Fibroblast of the aortic adventitia (primary cell): ENCODE results near the gene ZNF646. TPM values are rescaled to one million over a fixed set of nuclear protein-coding genes. Genes with fewer than 3 reads are reported as not detected.

ENCODE experiments used
- DNase-seq: peaks from one replicate; pipeline ENCODE4 v3.0.0-alpha.2; 2010; ENCODE audit warnings: low read depth
- H3K4me3 ChIP-seq: 2 replicates; pipeline ENCODE4 v1.5.1; 2011; ENCODE audit warnings: low read depth, mild to moderate bottlenecking, control low read depth, low read length, moderate library complexity
- total RNA-seq: library from RNA; depleted of rRNA; stranded (reverse); fragments of >200 nt; gene quantifications from 2 replicates; pipeline ENCODE4 v1.2.3, GENCODE V29; 2012; ENCODE audit warnings: low replicate concordance
- TF ChIP-seq, protein P1 (sequence below): IDR thresholded peaks from 2 replicates; pipeline ENCODE4 v1.5.1; 2011; ENCODE audit warnings: mild to moderate bottlenecking, low read length, control low read depth, inconsistent platforms; ENCODE audit not compliant: insufficient read depth

Gene ZNF646
- total RNA-seq, 1 donor = 16.2 TPM

DNA sequence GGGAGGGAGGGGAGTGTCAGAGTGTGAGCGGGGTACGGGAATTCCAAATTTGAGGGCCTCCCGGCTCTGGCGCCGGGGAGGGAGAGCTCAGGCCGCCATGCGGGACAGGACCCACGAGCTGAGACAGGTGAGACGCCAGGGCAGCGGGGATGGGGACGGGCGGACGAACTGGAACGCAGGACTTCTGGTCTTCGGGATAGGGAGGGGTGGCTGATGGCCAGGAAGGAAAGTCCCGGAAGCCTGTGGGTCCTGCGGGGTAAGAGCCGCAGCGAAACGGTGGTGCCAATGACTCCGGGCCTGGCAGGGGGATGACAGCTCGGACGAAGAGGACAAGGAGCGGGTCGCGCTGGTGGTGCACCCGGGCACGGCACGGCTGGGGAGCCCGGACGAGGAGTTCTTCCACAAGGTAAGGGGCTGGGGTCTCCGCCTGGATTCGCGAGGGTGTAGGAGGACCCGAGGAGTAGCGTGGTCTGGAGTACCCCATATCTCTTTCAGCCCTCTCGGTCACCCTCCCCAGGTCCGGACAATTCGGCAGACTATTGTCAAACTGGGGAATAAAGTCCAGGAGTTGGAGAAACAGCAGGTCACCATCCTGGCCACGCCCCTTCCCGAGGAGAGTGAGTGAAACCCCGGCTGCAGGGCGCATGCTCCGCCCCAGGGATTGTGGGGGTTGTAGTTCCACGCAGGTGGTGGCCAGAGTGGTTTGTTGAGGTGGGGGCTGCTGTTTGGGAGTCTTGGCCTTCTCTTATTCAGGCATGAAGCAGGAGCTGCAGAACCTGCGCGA is 40.3 kb upstream of the ZNF646 start:
- TF ChIP-seq, protein P1, sequence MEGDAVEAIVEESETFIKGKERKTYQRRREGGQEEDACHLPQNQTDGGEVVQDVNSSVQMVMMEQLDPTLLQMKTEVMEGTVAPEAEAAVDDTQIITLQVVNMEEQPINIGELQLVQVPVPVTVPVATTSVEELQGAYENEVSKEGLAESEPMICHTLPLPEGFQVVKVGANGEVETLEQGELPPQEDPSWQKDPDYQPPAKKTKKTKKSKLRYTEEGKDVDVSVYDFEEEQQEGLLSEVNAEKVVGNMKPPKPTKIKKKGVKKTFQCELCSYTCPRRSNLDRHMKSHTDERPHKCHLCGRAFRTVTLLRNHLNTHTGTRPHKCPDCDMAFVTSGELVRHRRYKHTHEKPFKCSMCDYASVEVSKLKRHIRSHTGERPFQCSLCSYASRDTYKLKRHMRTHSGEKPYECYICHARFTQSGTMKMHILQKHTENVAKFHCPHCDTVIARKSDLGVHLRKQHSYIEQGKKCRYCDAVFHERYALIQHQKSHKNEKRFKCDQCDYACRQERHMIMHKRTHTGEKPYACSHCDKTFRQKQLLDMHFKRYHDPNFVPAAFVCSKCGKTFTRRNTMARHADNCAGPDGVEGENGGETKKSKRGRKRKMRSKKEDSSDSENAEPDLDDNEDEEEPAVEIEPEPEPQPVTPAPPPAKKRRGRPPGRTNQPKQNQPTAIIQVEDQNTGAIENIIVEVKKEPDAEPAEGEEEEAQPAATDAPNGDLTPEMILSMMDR = no peak
- DNase-seq = peak; percentile 79
- peak overlapping the region; percentile 83 for H3K4me3 ChIP-seq

DNA sequence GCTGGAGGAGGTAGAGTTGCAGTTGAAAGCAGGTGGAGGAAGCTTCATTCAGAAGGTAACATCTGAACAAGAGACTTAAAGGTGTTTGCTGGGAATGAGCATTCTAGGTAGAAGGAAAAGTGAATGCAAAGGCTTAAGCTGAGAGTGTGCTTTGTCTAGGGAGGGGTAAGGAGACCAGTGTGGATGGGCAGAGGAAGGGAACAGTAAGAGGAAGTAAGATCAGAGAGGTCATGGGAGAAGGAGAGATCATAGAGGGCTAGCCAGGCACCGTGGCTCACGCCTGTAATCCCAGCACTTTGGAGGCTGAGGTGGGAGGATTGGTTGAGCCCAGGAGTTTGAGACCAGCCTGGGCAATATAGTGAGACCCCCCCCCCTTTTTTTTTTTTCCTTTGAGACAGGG is 37.5 kb upstream of the ZNF646 start:
- no peak overlapping the region for H3K4me3 ChIP-seq
- DNase-seq = no peak
- TF ChIP-seq, protein P1 = no peak

DNA sequence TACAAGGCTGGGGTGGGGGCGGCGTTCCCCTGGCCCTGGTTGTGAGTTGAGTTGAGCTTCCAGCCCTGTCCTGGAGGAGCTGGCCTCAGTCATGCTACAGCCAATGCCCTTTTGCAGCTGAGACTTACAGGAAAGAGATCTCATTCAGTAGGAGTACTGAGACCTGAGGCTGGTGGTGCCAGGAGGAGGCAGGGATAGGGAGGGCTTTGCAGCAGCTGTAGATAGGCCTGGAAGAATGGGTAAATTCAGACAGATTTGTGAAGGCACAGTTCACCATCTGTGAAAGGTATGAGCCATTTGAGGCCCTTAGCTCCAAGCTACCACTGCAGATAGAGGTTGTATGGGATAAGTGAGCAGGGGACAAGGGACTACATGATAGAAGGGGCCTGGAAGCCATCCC is 35.2 kb upstream of the ZNF646 start:
- H3K4me3 ChIP-seq = no peak overlapping the region
- DNase-seq = no peak
- TF ChIP-seq, protein P1 = no peak

DNA sequence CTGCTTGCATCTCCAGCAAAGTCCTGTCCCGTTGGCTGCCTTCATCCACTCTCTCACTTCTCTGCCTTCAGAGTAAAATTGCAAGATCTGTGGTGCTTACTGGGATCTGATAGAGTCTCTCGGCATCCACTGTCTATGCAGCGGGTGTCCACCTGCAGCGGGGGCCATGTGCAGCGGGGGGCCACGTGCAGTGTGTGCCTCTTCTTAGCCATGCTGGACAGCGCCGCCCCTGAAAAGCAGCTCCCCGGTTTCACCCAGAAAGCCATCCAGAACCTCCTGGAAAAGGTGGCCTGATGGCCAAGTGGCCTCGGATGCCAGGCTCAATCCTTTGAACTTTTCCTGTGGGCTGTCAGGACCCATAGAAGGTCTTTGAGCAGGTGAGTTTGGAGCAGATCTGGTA is 31.4 kb upstream of the ZNF646 start:
- DNase-seq = no peak
- no peak overlapping the region for H3K4me3 ChIP-seq
- TF ChIP-seq, protein P1 = no peak

DNA sequence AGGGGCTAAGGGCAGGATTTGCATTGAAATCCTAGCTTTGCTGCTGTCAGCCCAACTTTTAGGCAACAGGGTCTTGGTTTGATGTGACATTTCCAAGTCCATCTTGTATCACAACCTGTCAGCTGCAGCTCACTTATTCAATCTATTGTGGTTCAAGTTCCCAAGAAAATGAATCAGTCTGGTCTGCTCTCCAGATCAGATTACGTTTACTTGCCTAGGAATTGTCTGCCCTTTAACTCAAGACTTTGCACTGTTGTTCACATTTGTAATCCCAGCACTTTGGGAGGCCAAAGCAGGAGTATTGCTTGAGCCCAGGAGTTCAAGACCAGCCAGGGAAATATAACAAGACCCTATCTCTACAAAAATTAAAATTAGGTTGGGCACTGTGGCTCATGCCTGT is 30.9 kb upstream of the ZNF646 start:
- DNase-seq = no peak
- H3K4me3 ChIP-seq = no peak overlapping the region
- TF ChIP-seq, protein P1 = no peak

DNA sequence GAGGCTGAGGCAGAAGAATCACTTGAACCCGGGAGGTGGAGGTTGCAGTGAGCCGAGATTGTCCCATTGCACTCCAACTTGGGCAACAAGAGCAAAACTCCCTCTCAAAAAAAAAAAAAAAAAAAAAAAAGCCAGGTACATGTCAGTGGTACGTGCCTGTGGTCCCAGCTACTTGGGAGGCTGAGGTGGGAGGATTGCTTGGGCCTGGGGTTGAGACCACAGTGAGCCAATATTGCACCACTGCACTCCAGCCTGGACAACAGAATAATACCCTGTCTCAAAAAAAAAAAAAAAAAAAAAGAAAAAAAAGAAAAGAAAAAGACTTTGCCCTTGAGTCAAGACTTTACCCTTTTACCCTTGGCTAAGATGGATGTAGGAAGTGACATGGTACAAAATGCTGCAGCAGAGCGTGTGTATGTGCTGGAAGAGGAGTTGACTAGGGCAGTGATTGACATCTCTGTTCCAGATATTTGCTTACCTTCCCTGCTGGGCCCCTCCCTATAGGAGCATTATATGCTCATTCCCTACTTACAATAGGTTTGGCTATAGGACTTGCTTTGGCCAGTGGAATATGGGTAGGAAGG is 30.2 kb upstream of the ZNF646 start:
- H3K4me3 ChIP-seq = no peak overlapping the region
- no peak for DNase-seq
- TF ChIP-seq, protein P1 = no peak
